Measurements from ENCODE around the gene QRFPR.
A peak's percentile ranks its signal among the peaks of the same experiment; 100 is the strongest.
"Not testable (repeated sequence)": the region's sequence is repeated elsewhere in the genome, so short reads cannot be mapped to it uniquely, and the experiment has no call there.

QRFPR gene

DNA sequence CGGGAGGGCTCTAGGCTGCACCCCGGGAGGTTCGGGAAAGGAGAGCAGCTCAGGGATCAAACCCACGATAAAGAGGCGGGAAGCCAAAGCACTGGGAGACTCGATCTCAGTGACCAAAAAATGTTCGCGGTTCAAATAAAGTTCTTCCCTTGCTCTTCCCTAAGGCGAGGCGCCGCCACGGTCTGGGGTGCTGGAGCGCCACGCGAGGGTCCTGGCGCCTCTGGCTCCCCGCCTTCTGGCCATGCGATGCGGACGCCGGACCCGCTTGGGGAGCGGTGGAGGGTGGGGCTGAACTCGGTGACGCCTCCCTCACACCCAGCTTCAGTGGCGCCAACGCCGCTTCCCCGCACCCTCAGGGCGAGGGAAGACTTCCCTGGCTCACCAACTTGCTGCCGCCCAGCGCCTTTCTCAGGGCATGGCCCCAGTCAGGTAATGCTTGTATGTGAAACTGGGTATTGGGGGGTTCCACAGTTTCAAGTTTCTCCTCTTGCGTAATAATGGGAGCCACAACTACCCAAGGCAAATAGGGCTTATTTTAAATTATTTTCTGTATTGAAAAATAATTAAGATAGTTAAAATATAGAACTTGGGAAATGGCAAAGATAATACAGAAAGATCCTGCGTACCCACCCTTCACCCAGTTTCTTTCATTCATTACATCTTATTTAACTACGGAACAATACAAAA is at the start of gene QRFPR:
QRFPR (minus strand) TSS at position 243 of the 687 bp plus-strand sequence. CDS start 371 bp downstream, outside the sequence.
- Mint-ChIP-seq H3K4me1 (peaks cover 10% of the 10 kb centered on the region), H3K27ac (no peak within 1 kb of the TSS), H3K4me3 (peak within 1 kb of the TSS; percentile 53 to 71), H3K9me3 (no peaks in the 10 kb centered on the region), H3K27me3 (peaks cover 85% of the 10 kb centered on the region)
- ATAC-seq (peak; percentile 55), DNase-seq (no peak)

DNA sequence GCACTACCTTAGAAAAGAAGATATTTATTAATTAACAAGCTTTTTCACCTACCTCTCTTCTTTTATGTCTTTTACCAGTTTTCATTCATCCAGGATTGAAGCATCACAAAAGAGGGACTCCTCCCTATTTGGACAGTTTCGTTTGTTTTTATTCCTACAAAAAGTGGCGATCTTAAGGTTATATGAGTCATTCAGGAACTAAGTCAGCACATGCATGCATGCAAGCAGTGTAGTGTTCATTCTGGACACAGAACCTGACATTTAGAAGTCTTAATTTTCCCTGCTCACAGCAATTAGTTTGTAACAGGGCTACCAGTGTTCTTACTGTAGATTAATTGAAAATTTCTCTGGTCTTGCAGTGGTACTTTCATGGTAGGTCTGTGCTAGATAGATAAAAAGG is 47.9 kb upstream of the QRFPR start:
- ATAC-seq, result no peak
- DNase-seq, result no peak
- Mint-ChIP-seq H3K27me3 (peaks cover 9% of the 10 kb centered on the region), H3K4me3 (no peak overlapping the region), H3K27ac (no peak overlapping the region), H3K4me1 (no peaks in the 10 kb centered on the region), H3K9me3 (peaks cover 8% of the 10 kb centered on the region in 2 donors)

DNA sequence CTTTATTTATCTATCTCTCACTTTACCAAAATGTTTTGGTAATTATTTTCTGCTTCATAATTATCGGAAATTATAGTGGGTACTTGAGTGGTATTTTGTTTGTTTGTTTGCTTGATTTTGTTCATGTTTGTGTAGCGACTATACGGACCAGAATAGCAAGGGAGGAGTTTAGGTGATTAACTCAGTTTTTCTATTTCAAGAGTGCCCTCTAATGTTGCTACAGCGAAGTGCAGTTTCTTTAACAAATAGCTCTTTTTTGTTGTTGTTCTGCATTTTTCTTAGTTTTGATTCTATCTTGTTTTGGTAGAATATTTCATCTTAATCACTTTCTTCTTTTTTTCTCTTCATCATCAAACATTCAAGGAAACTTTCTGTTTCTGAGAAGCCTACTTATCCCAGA is 40.8 kb upstream of the QRFPR start:
- ATAC-seq, result no peak
- DNase-seq, result no peak
- H3K27me3 Mint-ChIP-seq, result peaks cover 21% of the 10 kb centered on the region
- H3K4me1 Mint-ChIP-seq, result no peaks in the 10 kb centered on the region
- H3K4me3 Mint-ChIP-seq, result no peak overlapping the region
- no peaks in the 10 kb centered on the region for H3K9me3 Mint-ChIP-seq
- no peak overlapping the region for H3K27ac Mint-ChIP-seq

DNA sequence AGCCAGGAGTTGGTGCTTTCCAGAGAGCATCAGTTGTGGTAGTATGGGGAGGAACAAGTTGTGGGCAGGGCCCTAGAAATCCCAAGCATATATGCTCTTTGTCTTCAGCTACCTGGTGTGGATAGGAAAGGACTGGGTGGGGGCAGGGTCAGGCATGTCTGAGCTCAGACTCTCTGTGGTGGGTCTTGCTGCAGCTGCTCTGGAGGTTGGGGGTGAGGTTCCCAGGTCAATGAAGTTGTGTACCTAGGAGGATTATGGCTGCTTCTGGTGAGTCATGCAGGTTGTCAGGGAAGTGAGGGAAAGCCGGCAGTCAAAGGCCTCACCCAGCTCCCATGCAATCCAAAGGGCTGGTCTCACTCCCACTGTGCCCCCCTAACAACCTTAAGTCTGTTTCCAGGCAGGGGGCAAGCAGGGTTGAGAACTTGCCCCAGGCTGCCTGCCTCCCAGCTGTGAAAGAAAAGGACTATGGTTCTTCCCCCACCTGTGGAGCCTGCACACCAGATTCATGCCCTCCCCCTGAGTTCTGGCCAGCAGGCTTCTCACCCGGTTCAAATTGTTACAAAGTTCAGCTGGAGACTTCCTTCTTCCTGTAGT is 30.4 kb upstream of the QRFPR start:
- DNase-seq (no peak), ATAC-seq (no peak)
- H3K27me3 Mint-ChIP-seq, result peaks cover 70% of the 10 kb centered on the region
- peaks cover 6 to 26% of the 10 kb centered on the region in 2 donors for H3K9me3 Mint-ChIP-seq
- no peak overlapping the region for H3K4me3 Mint-ChIP-seq
- no peak overlapping the region for H3K27ac Mint-ChIP-seq
- peaks cover 6% of the 10 kb centered on the region for H3K4me1 Mint-ChIP-seq

DNA sequence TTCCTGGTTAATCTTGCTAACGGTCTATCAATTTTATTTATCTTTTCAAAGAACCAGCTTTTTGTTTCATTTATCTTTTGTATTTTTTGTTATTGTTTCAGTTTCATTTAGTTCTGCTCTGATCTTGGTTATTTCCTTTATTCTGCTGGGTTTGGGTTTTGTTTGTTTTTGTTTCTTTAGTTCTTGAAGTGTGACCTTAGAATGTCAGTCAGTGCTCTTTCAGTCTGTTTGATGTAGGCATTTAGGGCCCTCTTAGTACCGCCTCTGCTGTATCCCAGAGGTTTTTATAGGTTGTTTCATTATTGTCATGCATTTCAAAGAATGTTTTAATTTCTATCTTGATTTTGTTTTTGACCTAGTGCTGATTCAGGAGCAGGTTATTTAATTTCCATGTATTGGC is 27.7 kb upstream of the QRFPR start:
- Mint-ChIP-seq H3K9me3 (peaks cover 0 to 26% of the 10 kb centered on the region in 2 donors), H3K27me3 (peaks cover 55% of the 10 kb centered on the region)
- not testable (repeated sequence) for H3K4me3 Mint-ChIP-seq, DNase-seq, H3K27ac Mint-ChIP-seq, H3K4me1 Mint-ChIP-seq, ATAC-seq

DNA sequence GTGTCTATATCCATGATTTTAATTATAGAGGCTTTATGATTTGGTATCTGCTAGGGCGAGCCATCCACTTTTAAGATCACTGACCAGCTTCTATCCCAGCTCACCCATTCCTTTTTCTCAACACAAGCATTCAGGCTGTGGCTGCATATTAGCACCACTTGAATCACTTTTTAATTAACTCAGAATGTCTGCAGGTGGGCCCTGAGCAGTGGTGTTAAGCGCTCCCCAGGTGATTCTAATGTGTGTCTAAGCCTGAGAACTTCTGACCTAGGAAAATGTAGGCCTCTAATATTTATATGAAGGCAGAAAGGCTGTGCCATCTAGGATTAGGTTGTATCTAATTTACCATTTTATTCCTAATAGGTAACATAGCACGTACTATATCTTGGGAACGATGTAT is 19.8 kb upstream of the QRFPR start:
- DNase-seq, result no peak
- no peak for ATAC-seq
- Mint-ChIP-seq H3K4me1 (no peaks in the 10 kb centered on the region), H3K4me3 (no peak overlapping the region), H3K9me3 (no peaks in the 10 kb centered on the region), H3K27ac (no peak overlapping the region), H3K27me3 (peaks cover 7% of the 10 kb centered on the region)

DNA sequence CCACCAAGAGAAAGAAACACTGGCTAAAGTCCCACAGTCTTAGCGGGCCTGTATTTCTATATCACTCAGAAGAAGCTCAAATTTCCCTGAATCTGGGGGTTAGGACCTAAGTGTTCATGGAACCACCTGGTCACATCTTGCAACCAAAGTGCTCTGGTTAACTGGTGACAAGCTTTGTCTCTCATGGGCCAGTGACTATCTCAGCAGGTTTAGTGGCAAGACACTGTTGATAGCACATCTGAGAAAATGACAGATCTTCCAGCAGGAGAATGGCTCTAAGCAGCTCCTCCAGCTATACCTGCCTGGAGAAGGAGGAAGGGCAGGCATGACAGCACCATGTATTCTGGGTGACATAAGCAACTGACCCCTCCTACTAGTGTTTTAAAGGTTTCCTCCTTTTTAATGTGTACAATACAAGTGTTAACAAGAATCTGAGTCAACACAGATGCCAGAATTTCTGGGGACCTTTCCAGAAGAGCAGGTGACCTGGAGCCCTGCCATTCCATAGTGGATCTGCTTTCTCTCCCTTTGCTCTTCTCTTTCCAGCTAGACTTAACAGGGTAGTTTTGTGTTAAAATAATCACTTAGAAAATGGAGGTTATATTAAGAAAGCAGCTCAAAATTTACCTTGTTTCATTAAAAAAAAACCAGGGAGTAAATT is 17.3 kb upstream of the QRFPR start:
- ATAC-seq (no peak), DNase-seq (no peak)
- Mint-ChIP-seq H3K27me3 (peaks cover 8% of the 10 kb centered on the region), H3K4me3 (no peak overlapping the region), H3K27ac (no peak overlapping the region), H3K9me3 (no peaks in the 10 kb centered on the region), H3K4me1 (no peaks in the 10 kb centered on the region)

DNA sequence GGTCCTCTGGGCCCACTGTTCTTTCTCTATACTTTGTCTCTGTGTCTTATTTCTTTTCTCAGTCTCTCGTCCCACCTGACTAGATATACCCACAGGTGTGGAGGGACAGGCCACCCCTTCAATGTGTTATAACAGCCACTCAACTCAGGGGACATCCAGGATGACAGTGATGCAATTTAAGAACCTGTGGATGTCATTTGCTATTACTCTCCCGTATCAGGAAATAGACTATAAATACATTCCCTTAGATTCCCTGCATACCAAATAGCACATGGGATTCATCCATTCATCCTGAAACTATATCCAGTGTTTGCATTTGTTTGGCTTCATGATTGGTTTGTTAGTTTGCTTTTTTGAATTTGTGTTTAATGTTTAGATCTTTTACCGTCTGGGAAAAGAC is 16.6 kb upstream of the QRFPR start:
- no peak overlapping the region for H3K4me3 Mint-ChIP-seq
- ATAC-seq (no peak), DNase-seq (no peak)
- H3K27ac Mint-ChIP-seq, result no peak overlapping the region
- H3K27me3 Mint-ChIP-seq, result peaks cover 8% of the 10 kb centered on the region
- H3K4me1 Mint-ChIP-seq, result no peaks in the 10 kb centered on the region
- no peaks in the 10 kb centered on the region for H3K9me3 Mint-ChIP-seq

DNA sequence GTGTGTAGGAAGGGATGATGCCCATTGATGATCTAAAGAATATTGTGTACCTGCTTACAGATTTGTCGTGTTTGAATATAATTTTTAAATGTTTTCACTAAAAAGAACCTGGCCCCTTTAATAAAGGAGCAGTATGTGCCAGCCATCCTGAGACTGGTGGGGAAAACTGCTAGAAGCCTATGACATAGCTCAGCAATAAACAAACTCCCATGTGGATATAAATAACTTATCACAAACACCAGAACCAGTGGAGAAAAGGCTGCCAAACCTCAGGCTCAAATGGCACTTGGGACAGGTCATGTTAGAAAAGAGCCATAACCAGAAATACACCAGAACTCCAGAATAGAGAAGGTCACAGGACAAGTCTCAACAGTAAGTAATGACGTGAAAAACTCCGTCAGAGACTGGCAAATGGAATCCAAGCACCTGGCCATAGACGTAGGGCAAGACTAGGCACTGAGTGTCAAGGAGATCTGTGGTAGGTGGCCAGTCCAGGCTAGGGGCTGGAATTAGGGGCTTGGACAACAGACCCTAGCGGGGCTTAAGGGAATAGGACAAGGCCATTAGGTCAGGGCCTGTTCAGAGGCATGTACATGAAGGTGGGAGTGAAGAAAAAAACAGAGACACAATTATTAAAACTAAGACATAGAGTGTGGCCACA is 11.7 kb upstream of the QRFPR start:
- no peak overlapping the region for H3K27ac Mint-ChIP-seq
- ATAC-seq, result no peak
- no peak for DNase-seq

DNA sequence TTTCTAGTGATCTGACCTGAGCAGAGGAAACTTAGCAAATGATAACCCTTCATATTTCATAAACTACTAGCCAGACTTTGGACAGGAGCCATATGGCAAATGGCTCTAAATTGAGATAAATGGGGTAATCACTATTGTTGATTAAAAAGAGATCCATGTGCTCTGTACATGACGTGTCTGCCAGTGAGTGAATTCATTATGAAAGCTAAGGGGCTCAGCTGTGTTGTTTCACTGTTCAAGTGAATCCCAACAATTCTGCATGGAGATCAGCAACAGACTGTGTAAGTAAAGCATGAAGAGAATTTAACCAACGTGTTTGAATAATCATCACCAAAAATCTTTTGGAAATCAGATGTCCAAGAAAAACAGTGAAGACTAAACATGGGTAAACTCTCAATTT is 9.5 kb upstream of the QRFPR start:
- ATAC-seq (no peak), DNase-seq (no peak)
- Mint-ChIP-seq H3K27me3 (peaks cover 45% of the 10 kb centered on the region), H3K27ac (no peak overlapping the region), H3K9me3 (peaks cover 0 to 7% of the 10 kb centered on the region in 2 donors), H3K4me3 (no peak overlapping the region), H3K4me1 (no peaks in the 10 kb centered on the region)

More for the DNA sequence above, 11.7 kb upstream of the QRFPR start:
- no peaks in the 10 kb centered on the region for H3K4me1 Mint-ChIP-seq
- no peak overlapping the region for H3K4me3 Mint-ChIP-seq
- H3K27me3 Mint-ChIP-seq, result peaks cover 23% of the 10 kb centered on the region
- H3K9me3 Mint-ChIP-seq, result peaks cover 0 to 7% of the 10 kb centered on the region in 2 donors

DNA sequence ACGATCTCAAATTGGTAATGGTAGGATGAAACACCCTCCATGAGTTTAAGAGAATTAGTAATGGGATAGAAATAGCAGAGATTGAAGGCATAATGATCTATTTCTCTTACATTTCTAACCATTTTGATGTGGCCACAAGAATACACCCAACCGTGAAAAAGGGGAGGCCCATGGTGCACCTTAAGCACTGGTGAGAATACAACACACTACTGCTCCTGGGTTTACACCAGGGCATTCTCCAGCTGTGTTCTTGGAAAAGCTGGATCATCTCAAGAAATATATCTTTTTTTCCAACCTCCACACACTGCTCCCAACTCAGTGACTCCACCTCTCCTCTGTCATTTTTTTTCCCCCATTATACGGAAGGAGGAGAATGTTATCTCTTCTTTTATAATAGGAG is 1.5 kb downstream of the QRFPR start:
- peaks cover 81% of the 10 kb centered on the region for H3K27me3 Mint-ChIP-seq
- H3K4me3 Mint-ChIP-seq, result no peak overlapping the region
- no peak overlapping the region for H3K27ac Mint-ChIP-seq
- no peak for ATAC-seq
- H3K9me3 Mint-ChIP-seq, result no peaks in the 10 kb centered on the region
- peaks cover 10% of the 10 kb centered on the region for H3K4me1 Mint-ChIP-seq
- no peak for DNase-seq

DNA sequence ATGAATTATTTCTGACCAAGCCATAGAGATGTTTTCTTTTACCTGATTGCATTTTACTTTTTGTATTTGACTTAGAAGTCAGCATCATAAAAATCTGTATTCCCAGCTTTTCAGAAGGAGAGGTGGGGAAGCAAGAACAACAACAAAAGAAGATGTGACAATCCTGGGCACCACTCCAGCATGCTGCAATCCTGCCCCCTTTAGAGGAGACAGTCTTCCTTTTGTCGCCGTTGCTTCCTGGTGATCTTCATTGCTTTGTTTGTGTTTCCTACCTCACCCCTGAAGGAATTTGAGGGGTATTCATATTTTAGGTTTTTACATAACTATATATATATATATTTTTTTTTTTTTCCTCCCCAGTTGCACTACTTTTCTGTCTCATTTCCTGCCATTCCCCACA is 3.7 kb downstream of the QRFPR start:
- Mint-ChIP-seq H3K27me3 (peaks cover 73% of the 10 kb centered on the region), H3K27ac (no peak overlapping the region), H3K9me3 (no peaks in the 10 kb centered on the region), H3K4me1 (peaks cover 10% of the 10 kb centered on the region), H3K4me3 (no peak overlapping the region)
- ATAC-seq (no peak), DNase-seq (no peak)

DNA sequence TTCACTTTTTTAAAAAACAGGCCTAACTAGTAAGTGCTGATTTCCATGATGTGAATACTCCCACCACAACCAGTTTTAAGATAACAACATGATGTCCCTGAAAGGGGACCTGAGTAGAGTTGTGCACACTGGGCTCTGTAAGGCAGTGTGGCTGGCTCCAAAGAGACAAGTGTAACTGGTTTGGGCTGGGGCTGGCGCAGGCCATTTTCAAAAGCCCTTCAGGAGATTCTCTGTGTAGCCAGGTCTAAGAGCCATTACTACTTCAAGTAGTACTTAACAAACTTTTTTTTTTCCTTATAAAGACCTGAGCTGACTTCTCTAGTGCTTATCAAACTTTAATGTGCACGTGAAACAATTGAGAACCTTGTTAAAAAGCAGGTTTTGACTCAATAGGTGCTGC is 4.3 kb downstream of the QRFPR start:
- Mint-ChIP-seq H3K4me3 (no peak overlapping the region), H3K4me1 (peaks cover 10% of the 10 kb centered on the region), H3K9me3 (no peaks in the 10 kb centered on the region), H3K27ac (no peak overlapping the region), H3K27me3 (peaks cover 73% of the 10 kb centered on the region)
- no peak for DNase-seq
- ATAC-seq, result no peak

DNA sequence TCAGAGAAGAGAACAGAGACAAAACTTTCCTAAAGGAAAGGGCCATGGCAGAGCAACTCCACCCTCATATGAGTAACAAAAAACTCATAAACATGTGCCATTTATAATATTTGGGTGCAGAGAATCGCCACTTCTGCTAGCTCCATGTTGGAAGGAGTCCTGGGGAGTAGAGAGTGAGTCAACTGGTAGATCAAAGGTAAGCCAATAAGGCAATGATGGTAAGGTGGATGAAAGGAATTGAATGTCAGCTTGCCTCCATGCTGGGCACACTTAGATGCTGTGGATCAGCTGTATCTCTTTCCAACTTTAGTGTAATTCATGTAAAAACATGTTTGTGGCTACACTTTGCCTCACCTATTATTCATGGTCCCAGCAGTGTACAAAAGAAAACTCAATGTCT is 4.7 kb downstream of the QRFPR start:
- ATAC-seq, result no peak
- peaks cover 10% of the 10 kb centered on the region for H3K4me1 Mint-ChIP-seq
- no peak for DNase-seq
- no peaks in the 10 kb centered on the region for H3K9me3 Mint-ChIP-seq
- no peak overlapping the region for H3K27ac Mint-ChIP-seq
- no peak overlapping the region for H3K4me3 Mint-ChIP-seq
- peaks cover 71% of the 10 kb centered on the region for H3K27me3 Mint-ChIP-seq

DNA sequence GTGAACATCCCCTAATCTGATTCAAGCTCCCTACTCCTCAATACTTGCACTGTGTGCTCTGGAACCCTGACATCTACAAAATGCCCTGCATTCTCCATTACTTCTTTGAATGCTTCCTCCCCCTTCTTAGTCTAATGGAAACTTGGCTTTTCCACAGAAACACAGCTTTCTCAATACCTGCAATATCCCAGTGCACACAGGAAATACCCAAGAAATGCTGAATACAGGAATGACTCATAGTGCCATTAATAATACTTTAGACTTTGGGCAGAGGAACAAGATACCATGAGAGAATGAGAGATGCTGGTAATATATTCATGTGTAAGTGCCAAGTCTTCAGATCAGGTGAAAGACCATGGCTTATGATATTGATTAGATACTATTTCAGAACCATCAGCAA is 5.6 kb downstream of the QRFPR start:
- Mint-ChIP-seq H3K27ac (peak overlapping the region in 1 of 2 donors; percentile 29), H3K4me1 (peaks cover 7% of the 10 kb centered on the region), H3K27me3 (peaks cover 62% of the 10 kb centered on the region), H3K9me3 (no peaks in the 10 kb centered on the region), H3K4me3 (no peak overlapping the region)
- ATAC-seq, result peak; percentile 24
- no peak for DNase-seq

DNA sequence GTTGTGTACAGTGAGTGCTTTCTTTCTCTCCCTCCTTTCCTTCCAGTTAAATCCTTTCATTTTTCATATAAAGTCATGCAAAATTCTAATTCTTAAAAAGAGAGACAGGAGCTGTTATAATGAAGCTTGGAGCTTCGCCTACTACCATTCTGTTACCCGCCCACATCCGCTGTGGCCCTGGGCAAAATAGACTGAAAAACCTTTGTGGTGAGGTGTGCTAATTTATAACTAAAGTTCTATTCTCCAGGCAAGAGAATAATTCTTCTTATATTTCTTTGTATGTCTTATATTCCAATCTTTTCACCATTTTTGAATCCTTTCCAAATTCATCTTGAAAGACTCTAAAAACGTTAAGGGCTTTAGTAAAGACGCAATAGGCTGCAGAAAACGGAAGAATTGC is 7.0 kb downstream of the QRFPR start:
- Mint-ChIP-seq H3K9me3 (no peaks in the 10 kb centered on the region), H3K4me3 (no peak overlapping the region), H3K27me3 (peaks cover 48% of the 10 kb centered on the region), H3K27ac (no peak overlapping the region), H3K4me1 (no peaks in the 10 kb centered on the region)
- ATAC-seq (no peak), DNase-seq (no peak)
